Gastrocnemius medialis (tissue), 4 donors: ENCODE results near the gene SP9. TPM values are rescaled to one million over a fixed set of nuclear protein-coding genes. Genes with fewer than 3 reads are reported as not detected.
A peak's percentile ranks its signal among the peaks of the same experiment; 100 is the strongest.

ENCODE experiments used
- ATAC-seq, 2 donors: fragments of 150-250 bp; one replicate each; pipeline ENCODE4 v1.9.1; 2016
- DNase-seq, 2 donors: peaks; one replicate each; pipeline ENCODE4 v3.0.0-alpha.2; 2019
- H3K27ac ChIP-seq, 4 donors: fragments of 200-600 bp; sonication (generic); 1 replicate in 1 of 4; 2 replicates in 3 of 4; pipeline ENCODE4 v1.5.1; 2016 to 2018; ENCODE audit warnings: mild to moderate bottlenecking in 2 of 4, moderate library complexity in 1 of 4
- H3K27me3 ChIP-seq, 3 donors: fragments of 200-600 bp; sonication (generic) in 2 of 3; 1 replicate in 1 of 3; 2 replicates in 2 of 3; pipeline versions ENCODE4 v1.5.1 to v1.6.0; 2016 to 2019; ENCODE audit warnings: mild to moderate bottlenecking in 1 of 3, moderate library complexity in 1 of 3
- H3K36me3 ChIP-seq, 2 donors: fragments of 200-600 bp; sonication (generic) in 1 of 2; one replicate each; pipeline ENCODE4 v1.5.1; 2017 to 2018
- H3K4me1 ChIP-seq, 2 donors: fragments of 200-600 bp; sonication (generic) in 1 of 2; one replicate each; pipeline ENCODE4 v1.5.1; 2016 to 2017; ENCODE audit warnings: mild to moderate bottlenecking in 2 of 2
- H3K4me3 ChIP-seq, 4 donors: fragments of 200-600 bp; sonication (generic) in 3 of 4; 1 replicate in 1 of 4; 2 replicates in 3 of 4; pipeline ENCODE4 v1.5.1; 2016 to 2019; ENCODE audit warnings: mild to moderate bottlenecking in 2 of 4
- H3K9me3 ChIP-seq, 3 donors: fragments of 200-600 bp; sonication (generic) in 2 of 3; 1 replicate in 1 of 3; 2 replicates in 2 of 3; pipeline ENCODE4 v1.5.1; 2016 to 2019
- POLR2A ChIP-seq, 2 donors: fragments of 450-650 bp; IDR thresholded peaks; one replicate each; pipeline ENCODE4 v1.6.1; 2017; ENCODE audit warnings: antibody characterized with exemption in 2 of 2, mild to moderate bottlenecking in 2 of 2, moderate library complexity in 2 of 2
- in situ Hi-C, 4 donors: fragments of 200-750 bp; cut with MboI; loops; one replicate each; pipeline versions ENCODE4 v1.15.0 to v1.8.0; 2017; ENCODE audit warnings: low sequenced_read_pairs in 4 of 4
- intact Hi-C: fragments of 100-400 bp; cut with DNase I; formaldehyde crosslinking; loops from one replicate; pipeline ENCODE4 v1.15.1; 2023; ENCODE audit warnings: low total_unique reads
- total RNA-seq, 4 donors: library from RNA; depleted of rRNA; stranded (reverse); fragments of >200 nt; gene quantifications; one replicate each; pipeline versions ENCODE4 v1.1.0 to v1.2.3, GENCODE V29; 2016
- TF ChIP-seq, protein P1 (sequence below), 5 experiments: fragments of 450-650 bp in 3 of 5; fragments of 200-600 bp in 2 of 5; sonication (generic) in 2 of 5; IDR thresholded peaks in 4 of 5; conservative IDR thresholded peaks in 1 of 5; 1 replicate in 4 of 5; 2 replicates in 1 of 5; pipeline ENCODE4 v1.5.1; 2016 to 2019; ENCODE audit warnings: antibody characterized with exemption in 5 of 5, mild to moderate bottlenecking in 3 of 5, moderate library complexity in 3 of 5

The SP9 gene
- total RNA-seq, 4 donors from 2014 or later, result 0.10 TPM; not detected in 3

DNA sequence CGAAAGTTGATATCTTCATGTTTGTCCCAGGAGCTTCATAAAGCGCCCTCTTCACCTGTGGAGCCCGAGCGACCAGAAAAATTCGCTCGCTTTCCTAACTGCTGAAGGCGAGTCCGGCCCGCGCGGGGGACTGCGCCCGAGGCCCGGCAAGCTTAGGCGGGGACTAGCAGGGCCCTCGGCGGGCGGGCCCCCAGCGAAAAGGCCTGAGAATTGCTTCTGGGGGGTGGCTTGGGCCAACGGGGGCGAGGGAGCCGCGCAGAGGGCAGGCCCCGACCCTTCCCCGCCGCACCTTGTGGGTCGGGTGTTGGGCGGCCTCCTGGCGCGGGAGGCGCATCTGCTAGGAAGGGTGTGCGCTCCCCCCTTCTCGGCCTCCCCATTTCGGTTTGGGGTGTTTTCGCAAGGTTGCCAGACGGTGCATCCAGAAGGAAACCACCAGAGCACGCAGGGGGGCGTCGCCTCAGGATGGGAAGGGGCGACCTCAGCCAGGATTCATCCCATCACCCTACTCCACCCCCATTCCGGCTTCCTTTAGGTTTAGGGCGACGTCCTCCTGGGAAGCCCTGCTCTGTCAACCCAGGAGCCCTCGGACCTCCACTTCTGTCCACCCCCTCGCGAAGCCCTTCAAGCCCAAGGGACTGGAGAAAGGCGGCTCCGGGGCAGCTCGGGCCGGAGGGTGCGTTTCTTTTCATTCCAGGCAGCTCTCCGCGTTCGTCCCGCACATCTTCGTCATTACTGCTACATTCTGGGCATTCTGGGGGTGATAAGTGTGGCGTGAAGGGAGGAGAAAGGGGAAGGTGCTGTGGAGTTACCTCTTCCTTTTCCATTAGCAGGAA lies 9.1 kb downstream of the SP9 start:
- Histone ChIP-seq H3K27me3 (peaks cover 48 to 57% (median 52%) of the 10 kb centered on the region in 3 donors), H3K4me3 (no peak overlapping the region), H3K9me3 (no peaks in the 10 kb centered on the region), H3K36me3 (peaks cover 0 to 15% of the 10 kb centered on the region in 2 donors), H3K27ac (no peak overlapping the region), H3K4me1 (peaks cover 12 to 14% of the 10 kb centered on the region in 2 donors)
- no peak for ATAC-seq
- DNase-seq, result no peak
- in situ Hi-C loops, result loop anchor here (5.0 to 25.0 kb wide), 5 partner anchors 182 to 942 kb away; no protein-coding TSS in a partner anchor
- no peak for TF ChIP-seq POLR2A (IDR thresholded peaks at IDR 0.05)
- TF ChIP-seq, protein P1, sequence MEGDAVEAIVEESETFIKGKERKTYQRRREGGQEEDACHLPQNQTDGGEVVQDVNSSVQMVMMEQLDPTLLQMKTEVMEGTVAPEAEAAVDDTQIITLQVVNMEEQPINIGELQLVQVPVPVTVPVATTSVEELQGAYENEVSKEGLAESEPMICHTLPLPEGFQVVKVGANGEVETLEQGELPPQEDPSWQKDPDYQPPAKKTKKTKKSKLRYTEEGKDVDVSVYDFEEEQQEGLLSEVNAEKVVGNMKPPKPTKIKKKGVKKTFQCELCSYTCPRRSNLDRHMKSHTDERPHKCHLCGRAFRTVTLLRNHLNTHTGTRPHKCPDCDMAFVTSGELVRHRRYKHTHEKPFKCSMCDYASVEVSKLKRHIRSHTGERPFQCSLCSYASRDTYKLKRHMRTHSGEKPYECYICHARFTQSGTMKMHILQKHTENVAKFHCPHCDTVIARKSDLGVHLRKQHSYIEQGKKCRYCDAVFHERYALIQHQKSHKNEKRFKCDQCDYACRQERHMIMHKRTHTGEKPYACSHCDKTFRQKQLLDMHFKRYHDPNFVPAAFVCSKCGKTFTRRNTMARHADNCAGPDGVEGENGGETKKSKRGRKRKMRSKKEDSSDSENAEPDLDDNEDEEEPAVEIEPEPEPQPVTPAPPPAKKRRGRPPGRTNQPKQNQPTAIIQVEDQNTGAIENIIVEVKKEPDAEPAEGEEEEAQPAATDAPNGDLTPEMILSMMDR (IDR thresholded peaks at IDR 0.05 in 4 of 5, conservative IDR thresholded peaks at IDR 0.05 in 1 of 5), result no peak
- intact Hi-C loops, result loop anchor here (10.0 kb wide), 1 partner anchor 389 kb away; no protein-coding TSS in a partner anchor

DNA sequence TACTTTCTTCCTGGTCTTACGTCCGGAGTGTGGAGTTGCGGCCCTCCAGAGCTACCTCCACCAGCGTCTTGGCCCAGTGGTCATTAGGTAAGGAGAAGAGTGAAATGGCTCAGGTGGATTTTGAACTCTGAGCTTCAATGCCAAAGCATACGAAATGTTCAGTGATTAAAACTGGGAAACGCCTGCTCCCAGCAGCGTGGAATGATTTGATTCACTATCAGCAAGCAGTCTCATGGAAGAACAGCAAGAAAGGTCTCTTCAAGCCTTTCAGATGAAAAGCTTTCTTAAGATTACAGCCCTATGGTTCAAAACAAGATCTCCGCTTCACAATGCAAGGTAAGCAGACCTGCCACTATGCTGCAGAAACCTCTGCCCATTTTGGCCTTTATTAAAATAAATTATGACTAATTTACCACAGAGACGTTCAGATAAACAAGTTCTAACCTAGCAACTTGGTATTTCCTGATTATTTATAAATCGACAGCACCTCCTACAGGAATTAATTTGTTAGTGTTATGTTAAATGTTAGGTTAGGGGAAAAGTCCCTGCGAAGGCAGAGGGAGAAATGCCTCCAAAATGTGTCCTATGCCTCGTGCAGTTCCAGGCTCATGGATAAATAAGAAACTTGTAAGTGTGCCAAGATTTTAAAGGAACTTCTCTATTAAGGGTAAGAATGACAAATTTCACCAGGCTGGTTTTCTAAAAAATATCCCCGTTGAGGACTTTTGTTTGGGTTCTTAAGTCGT lies 10.1 kb downstream of the SP9 start:
- peaks cover 38 to 47% (median 41%) of the 10 kb centered on the region in 3 donors for H3K27me3 ChIP-seq
- intact Hi-C loops, result loop anchor here (10.0 kb wide), 1 partner anchor 390 kb away; no protein-coding TSS in a partner anchor

DNA sequence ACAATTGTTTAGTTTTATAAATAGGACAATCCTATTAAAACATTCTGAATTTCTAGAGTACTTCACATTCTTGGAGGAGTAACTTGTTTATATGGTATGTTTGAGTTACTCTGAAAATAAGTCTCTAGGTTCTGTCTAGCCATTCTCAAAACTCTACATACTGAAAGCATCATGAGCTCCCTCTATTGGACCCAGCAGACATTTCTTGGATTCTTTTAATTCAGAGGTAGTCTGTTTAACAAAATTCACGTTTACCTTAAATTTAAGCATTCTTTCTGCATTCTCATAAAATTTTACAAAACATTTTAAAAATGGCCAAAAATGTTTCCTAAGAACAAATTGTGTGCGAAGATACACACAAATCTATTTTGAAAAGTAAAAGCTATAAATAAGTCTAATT lies 15.3 kb downstream of the SP9 start:
- ATAC-seq, result no peak
- in situ Hi-C loops, result no loop called here
- H3K9me3 ChIP-seq, result no peaks in the 10 kb centered on the region
- peaks cover 0 to 30% of the 10 kb centered on the region in 2 donors for H3K36me3 ChIP-seq
- no peak for TF ChIP-seq POLR2A (IDR thresholded peaks at IDR 0.05)
- TF ChIP-seq, protein P1 (IDR thresholded peaks at IDR 0.05 in 4 of 5, conservative IDR thresholded peaks at IDR 0.05 in 1 of 5), result no peak
- peaks cover 0 to under 1% (median 0%) of the 10 kb centered on the region in 3 donors for H3K27me3 ChIP-seq
- intact Hi-C loops, result no loop called here
- DNase-seq, result no peak
- no peak overlapping the region for H3K27ac ChIP-seq
- H3K4me3 ChIP-seq, result no peak overlapping the region
- no peaks in the 10 kb centered on the region for H3K4me1 ChIP-seq

More for the DNA sequence above, 10.1 kb downstream of the SP9 start:
- DNase-seq (no peak), ATAC-seq (no peak)
- Histone ChIP-seq H3K4me1 (peaks cover 12 to 14% of the 10 kb centered on the region in 2 donors), H3K4me3 (no peak overlapping the region), H3K9me3 (no peaks in the 10 kb centered on the region), H3K27ac (no peak overlapping the region), H3K36me3 (peaks cover 0 to 23% of the 10 kb centered on the region in 2 donors)
- TF ChIP-seq, protein P1 (IDR thresholded peaks at IDR 0.05 in 4 of 5, conservative IDR thresholded peaks at IDR 0.05 in 1 of 5), result peak in 2 of 5 experiments; percentile 9 to 25
- TF ChIP-seq POLR2A (IDR thresholded peaks at IDR 0.05), result no peak
- in situ Hi-C loops, result loop anchor here (5.0 to 25.0 kb wide), 5 partner anchors 183 to 943 kb away; no protein-coding TSS in a partner anchor

DNA sequence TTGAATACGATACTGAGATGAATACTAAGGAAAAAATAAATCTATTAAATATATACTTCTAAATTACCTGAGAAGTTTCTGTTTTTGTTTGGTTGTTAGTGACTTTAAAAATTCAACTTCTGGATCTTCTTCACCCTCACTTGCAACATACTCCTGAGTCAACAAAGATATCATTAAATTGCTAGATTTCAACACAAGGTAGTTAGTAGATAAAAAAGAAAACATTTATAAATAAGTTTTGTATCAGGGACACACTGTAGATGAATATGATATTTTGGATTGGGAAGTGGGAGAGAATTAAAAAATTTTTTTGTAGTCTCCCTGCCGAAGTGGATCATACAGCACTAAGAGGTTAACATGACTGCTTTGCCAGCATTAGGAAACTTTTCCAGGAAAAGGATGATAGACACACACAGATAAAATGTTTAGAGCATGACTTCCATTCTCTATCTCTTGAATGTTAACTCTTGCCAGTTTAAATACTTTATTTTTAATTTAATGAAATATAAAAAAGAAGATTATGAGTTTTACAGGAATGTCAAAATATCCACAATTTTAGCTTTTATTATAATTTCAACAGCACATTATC lies 15.9 kb downstream of the SP9 start:
- H3K4me3 ChIP-seq, result no peak overlapping the region
- no peaks in the 10 kb centered on the region for H3K4me1 ChIP-seq
- intact Hi-C loops, result no loop called here
- no peak overlapping the region for H3K27ac ChIP-seq
- no peaks in the 10 kb centered on the region for H3K9me3 ChIP-seq
- DNase-seq, result no peak
- in situ Hi-C loops, result no loop called here
- ATAC-seq, result no peak
- no peak for TF ChIP-seq POLR2A (IDR thresholded peaks at IDR 0.05)
- TF ChIP-seq, protein P1 (IDR thresholded peaks at IDR 0.05 in 4 of 5, conservative IDR thresholded peaks at IDR 0.05 in 1 of 5), result no peak
- no peaks in the 10 kb centered on the region for H3K27me3 ChIP-seq
- H3K36me3 ChIP-seq, result peaks cover 0 to 30% of the 10 kb centered on the region in 2 donors
